Activated CD4-positive, alpha-beta T cell treated with anti-CD3 and anti-CD28 coated beads, Interleukin-2, amount 50 U/mL, for 24 hours (primary cell): ENCODE measurements around the gene MCHR2.
"Not testable (repeated sequence)": the region's sequence is repeated elsewhere in the genome, so short reads cannot be mapped to it uniquely, and the experiment has no call there.

Experiments used
- DNase-seq, 2 donors: peaks; one replicate each; pipeline ENCODE4 v3.0.0-alpha.2; 2020; ENCODE audit warnings: low read depth in 1 of 2, low spot score in 1 of 2

The MCHR2 gene, protein sequence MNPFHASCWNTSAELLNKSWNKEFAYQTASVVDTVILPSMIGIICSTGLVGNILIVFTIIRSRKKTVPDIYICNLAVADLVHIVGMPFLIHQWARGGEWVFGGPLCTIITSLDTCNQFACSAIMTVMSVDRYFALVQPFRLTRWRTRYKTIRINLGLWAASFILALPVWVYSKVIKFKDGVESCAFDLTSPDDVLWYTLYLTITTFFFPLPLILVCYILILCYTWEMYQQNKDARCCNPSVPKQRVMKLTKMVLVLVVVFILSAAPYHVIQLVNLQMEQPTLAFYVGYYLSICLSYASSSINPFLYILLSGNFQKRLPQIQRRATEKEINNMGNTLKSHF

DNA sequence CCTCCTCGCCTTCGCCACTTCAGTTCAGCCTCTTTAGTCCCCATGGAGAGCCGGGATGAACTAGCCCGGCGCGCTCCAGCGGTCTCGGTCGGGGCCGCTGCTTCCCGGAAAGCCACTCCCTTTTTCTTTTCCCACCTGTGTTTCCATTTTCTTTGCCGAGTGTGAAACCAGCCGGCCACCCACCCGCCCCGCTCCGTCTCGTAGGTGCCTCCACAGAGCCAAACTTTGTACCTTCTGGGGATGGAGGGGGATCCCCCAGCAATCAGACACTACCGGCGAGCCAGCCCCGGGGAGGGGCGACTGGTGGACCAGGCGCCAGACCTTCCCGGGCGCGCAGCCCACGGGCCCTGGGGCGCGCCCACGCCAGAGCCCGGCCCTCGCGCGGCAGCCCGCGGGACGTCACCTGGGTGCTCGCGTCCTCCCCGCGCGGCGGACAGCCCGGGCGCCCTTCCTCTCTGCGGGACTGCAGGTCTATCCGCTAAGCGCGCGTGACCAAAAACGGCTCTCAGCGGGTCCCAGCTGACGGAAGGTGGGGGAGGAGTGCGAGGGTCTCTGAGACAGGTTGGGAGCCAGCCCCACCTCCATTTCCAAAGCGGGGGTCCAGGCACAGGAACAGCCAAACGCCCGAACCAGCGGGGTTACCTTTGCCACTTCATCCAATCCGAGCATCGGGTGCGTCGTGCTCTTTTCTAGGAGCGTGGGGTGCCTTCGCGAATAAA is at the start of gene MCHR2:
Gene MCHR2 (minus strand): TSS at position 691 of the 719 bp plus-strand sequence. CDS start 38,076 bp downstream, outside the sequence.
- no peak for DNase-seq

DNA sequence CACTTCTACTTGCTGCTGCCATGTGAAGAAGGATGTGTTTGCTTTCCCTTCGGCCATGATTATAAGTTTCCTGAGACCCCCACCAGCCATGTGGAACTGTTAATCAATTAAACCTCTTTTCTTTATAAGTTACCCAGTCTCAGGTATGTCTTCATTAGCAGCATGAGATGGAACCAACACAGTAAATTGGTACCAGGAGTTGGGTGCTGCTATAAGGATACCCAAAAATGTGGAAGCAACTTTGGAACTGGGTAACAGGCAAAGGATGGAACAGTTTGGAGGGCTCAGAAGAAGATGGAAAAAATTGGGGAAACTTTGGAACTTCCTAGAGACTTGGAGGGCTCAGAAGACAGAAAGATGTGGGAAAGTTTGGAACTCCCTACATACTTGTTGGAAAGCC is 44.5 kb upstream of the MCHR2 start:
- DNase-seq = not testable (repeated sequence)

GRCh38 chr6:100035873-100036653 is 42.0 kb upstream of the MCHR2 start:
- DNase-seq = no peak

DNA sequence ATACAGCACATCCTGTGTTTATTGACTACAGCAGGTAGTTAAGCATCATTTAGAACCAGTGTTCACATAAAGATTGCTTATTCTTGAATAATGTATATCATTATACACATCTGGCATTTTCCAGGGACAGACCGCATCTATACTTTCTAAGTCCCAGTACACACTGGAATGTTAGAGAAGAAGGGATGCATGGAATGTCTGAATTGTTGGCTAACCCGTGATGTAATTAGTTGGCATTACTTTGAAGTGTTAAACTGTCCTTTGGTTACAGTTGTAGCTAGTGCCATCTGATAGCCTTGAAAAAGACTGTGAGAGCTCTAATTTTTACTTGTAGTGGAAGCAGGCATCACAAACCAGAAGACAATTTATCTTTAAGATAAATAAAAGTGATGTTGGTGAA is 29.8 kb upstream of the MCHR2 start:
- DNase-seq = no peak

DNA sequence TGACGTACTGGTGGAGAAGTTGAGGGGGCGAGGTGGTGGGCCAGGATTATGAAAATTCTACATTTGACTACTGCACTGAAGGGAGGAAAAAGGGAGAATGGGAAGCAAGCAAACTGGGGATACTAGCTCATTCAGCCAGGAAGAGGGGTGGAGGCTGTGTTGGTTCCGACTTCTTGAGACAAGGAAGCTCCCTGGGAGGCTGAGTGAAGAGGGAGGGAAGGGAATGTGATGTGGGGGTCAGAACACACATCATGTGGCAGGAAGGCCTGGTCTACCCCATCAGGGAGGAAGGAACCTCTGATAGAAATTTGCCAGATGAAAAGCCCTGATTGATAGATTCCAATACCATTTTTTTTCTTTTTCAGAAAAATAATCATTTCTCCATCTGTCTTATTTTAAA is 28.8 kb upstream of the MCHR2 start:
- no peak for DNase-seq

DNA sequence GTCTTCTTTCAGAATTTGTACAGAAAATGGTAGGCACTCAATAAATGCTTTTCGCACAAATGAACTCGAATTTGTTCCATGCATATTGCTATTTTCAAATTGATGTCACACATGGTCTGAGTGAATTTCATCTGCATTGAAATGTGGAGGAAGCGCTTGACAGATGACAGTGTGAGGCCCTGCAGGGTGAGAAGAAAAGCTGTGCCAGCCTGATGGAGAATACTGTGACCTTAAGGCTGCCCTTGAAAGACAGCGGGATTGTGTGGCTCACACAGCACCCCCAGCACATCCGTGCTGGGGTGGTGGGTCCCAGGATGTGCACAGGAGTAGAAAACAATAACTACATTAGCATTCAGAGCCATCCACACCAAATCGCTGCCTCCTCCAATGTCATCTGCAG is 14.8 kb upstream of the MCHR2 start:
- no peak for DNase-seq

- peak; percentile 3 to 17 for DNase-seq
These were observed 7.9 kb upstream of the MCHR2 start for GRCh38 chr6:100001915-100002388.

GRCh38 chr6:99997141-99997540 is 3.1 kb upstream of the MCHR2 start:
- DNase-seq = no peak

- no peak for DNase-seq
These were observed 1.9 kb upstream of the MCHR2 start for GRCh38 chr6:99995916-99996315.

DNA sequence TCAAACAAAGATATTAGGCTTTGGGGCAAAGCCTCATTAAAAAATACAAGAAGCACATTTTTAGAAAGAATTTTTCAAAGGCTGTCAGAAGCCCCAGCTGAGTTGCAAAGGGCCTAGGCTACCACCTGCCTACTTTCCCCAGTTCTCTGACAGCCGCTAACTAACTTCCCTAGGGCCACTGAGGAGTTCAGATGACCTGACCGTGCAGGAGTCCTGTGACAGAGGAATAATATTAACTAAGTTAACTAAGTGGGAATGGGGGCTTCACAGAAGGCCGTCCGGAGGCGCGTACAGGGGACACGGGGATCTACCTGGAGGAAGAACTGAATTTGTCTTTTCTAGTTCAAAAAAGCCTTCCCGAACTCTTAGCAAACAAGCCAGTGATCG is 884 bp downstream of the MCHR2 start:
- DNase-seq = no peak

DNA sequence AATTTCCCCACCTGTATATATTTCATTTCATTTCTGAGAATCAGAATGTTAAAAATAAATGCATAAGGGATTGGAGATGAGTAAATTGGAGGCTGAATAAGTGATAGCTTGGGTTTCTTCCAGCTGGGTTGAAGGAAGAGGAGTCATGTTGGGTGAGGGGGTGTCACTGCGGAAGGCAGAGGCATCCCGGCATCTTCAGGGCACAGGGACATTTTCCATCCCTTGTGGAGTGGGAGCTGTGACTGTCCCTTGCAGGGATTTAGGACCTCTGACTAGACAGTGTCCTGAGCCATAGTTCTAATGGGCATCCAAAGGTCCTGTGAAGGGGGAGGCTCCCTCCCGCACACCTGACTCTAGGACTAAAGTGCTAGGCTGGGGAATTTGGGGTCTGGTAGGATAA is 2.1 kb downstream of the MCHR2 start:
- no peak for DNase-seq

DNA sequence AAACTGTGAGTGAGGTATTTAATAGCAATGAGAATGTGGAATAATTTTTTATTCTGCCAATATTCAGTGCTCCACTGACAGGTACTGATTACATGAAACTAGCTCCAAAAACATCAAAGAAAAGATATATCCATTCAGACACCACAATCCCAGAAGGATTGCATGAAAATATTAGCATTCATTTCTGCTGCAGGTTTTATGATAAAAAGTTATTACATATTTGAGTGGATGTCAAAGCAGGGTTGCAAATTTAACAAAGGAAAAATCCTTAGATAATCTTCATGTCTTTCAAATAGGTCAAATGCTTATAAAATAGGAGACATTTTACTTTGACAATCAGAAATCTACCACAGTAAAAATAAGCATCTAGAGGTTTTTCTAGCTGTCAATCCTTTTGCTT is 13.3 kb downstream of the MCHR2 start:
- DNase-seq = no peak

DNA sequence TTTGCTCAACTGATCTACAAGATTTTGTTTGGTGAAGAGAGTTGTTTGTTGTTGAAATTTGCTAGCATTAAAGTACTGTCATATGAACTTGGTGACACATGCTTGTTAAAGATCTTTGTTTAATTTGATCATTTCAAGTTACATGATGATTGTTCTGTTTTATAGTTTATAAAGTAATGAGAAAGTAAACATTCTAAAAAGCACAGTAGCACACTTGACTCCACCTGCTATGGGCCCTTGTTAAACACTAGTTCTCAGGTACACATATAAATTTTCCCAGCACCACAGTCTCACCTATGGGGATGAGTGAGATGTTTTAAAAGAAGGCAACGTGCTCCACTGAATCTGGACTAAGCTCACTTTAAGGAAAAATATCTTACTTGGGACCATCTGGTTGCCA is 14.1 kb downstream of the MCHR2 start:
- no peak for DNase-seq

- DNase-seq = no peak
These were observed 27.0 kb downstream of the MCHR2 start for GRCh38 chr6:99967052-99967451.

DNA sequence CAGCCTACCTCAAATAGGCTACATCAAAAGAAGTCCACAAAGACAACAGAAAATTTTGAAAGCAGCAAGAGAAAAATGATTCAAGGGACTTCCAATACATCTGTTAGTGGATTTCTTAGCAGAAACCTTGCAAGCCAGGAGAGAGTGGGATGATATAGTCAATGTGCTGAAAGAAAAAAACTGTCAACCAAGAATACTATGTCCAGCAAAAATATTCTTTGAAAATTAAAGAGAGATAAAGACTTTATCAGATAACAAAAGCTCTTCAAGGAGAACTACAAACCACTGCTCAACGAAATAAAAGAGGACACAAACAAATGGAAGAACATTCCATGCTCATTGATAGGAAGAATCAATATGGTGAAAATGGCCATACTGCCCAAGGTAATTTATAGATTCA is 34.0 kb downstream of the MCHR2 start:
- no peak for DNase-seq

GRCh38 chr6:99951016-99951805 is 42.8 kb downstream of the MCHR2 start:
- DNase-seq = no peak

DNA sequence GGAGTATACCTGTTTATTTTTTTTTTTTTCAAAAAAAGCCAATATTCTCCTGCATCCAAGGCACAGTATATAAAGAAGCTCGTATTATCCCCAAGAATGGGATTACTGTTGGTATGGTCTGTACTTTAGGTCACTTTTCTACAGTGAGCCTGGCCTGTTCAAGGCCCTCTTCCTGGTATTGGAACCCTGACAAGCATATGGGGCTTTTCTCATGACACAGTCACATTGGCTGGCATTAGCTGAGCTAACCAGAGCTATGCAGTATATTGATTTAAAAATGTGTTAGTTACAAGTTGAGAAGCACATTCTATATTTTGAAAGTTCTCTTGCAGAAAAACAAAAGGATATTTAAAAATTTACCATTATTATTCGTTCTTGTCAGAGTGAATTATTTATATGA is 48.0 kb downstream of the MCHR2 start:
- no peak for DNase-seq

- DNase-seq = no peak
These were observed 50.2 kb downstream of the MCHR2 start for GRCh38 chr6:99943846-99944245.

GRCh38 chr6:99940582-99940981 is 53.4 kb downstream of the MCHR2 start:
- DNase-seq = no peak

GRCh38 chr6:99933129-99933528 is 60.9 kb downstream of the MCHR2 start:
- DNase-seq = no peak

DNA sequence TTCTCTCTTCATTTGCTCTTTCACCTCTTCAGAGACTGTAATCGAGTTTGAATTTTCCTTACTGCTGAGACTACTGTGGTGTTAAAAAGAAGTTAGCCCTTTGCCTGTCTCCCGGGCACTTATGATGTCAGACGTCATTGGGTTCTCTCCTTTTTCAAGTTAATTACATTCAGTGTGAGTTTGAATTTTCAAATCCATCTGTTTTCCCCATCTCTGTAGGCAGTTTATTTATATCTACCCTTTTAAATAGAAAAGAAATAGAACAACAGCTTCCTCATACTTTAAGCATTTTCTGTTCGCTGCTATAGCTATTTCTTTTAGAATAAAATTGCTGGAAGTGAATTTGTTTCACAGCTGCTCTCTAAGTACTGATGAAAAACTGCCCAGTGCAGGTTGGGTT is 81.4 kb downstream of the MCHR2 start:
- DNase-seq = no peak
